Caki2 (cell line): Measurements from ENCODE around the gene PHACTR4. TPM values are rescaled to one million over a fixed set of nuclear protein-coding genes. Genes with fewer than 3 reads are reported as not detected.
"Not testable (repeated sequence)": the region's sequence is repeated elsewhere in the genome, so short reads cannot be mapped to it uniquely, and the experiment has no call there.

Experiments used
- DNase-seq: peaks from one replicate; pipeline ENCODE4 v3.0.0-alpha.2; 2015; ENCODE audit warnings: low read depth
- in situ Hi-C: cut with HindIII; loops from 2 replicates; pipeline ENCODE4 v1.10.0; 2016; ENCODE audit warnings: low sequenced_read_pairs, low pct_unique_long_range_greater_than_20kb, mixed read lengths
- total RNA-seq: library from RNA; depleted of rRNA; stranded (reverse); fragments of >200 nt; shearing (Covaris generic); gene quantifications from 2 replicates; pipeline ENCODE4 v1.2.3, GENCODE V29; 2014; ENCODE audit warnings: low replicate concordance

The PHACTR4 gene
- total RNA-seq, 1 experiment from 2014 or later: 4.2 TPM

GRCh38 chr1:28510273-28510969 is 140.9 kb downstream of the PHACTR4 start:
- in situ Hi-C loops: no loop called here
- peak; percentile 54 for DNase-seq

DNA sequence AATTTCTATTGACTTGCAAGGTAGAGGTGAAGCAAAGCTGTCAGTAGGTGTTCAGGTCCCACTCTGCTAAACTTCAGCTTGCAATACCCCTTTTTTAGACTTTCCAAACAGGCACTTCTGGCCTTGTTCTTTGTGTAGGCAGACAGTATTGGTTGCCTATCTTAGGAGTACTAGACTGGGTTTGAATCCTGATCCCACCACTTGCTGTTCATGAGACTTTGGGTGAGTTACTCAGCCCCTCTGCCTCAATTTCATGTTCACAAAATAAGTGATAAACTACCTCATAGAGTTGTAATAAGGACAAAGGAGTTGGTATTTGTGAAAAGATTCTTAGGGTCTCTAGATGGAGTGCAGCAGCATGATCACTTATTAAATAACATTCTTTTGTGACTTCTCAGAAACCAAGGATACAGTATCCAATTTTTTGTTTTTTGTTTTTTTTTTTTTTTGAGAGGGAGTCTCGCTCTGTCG is 141.5 kb downstream of the PHACTR4 start:
- in situ Hi-C loops: no loop called here
- DNase-seq: no peak

DNA sequence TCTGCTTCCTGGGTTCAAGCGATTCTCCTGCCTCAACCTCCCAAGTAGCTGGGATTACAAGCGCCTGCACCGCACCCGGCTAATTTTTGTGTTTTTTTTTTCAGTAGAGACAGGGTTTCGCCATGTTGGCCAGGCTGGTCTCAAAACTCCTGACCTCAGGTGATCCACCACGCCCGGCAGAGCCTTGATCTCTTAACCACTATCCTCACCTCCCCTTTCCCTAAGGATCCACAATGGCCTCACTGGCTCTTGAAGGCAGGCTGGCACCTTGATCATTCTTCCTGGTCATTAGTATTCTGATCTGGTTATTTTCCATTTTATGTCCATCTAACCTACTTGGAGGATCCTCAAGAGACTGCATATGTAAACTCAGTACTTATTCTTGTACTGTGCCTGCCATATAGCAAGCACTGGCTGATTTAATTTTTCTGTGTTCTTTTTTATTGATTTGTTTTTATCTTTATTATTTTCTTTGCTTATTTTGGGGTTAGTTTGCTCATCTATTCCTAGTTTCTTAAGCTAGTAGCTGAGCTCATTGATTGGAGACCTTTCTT is 142.6 kb downstream of the PHACTR4 start:
- in situ Hi-C loops: no loop called here

GRCh38 chr1:28514445-28514933 is 144.9 kb downstream of the PHACTR4 start:
- DNase-seq, in situ Hi-C loops: not testable (repeated sequence)

More for the DNA sequence above, 142.6 kb downstream of the PHACTR4 start:
- peak; percentile 31 for DNase-seq

DNA sequence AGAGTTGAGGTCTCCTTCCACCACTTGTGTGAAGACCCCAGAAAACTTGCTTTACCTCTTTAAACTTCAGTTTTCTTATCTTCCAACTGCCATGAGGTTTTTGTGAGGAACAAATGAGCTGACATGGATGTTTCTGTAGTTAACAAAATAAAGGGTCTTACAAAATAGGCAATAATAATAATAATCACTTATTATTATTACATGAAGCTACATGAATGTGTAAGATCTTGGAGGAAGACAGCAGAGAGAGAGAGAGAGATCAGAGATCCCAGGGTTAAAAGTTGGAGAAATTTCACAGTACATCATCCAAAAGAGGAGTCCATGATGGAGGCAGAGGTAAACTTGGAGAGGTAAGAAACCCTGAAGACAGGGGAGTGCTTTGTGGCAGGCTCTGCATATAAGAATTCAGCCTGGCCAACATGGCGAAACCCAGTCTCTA is 147.0 kb downstream of the PHACTR4 start:
- in situ Hi-C loops: no loop called here

DNA sequence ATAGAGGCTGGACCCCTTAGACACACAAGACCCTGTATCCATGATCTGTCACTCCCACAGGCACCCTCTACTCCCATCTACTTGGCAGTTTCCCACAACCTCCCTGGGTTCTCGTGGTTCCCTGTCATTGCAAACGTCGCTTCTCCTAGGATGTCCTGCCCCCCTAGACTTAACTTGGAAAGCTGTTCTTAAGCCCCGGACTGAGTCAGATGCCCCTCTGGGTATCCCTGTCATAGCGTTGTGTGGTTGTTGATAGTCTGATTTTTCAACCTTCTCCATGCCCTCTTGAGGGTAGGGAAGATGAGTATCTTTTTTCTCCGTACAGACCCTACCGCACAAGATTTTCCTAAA is 148.1 kb downstream of the PHACTR4 start:
- in situ Hi-C loops: no loop called here
- DNase-seq: no peak

More for the DNA sequence above, 147.0 kb downstream of the PHACTR4 start:
- DNase-seq: no peak

DNA sequence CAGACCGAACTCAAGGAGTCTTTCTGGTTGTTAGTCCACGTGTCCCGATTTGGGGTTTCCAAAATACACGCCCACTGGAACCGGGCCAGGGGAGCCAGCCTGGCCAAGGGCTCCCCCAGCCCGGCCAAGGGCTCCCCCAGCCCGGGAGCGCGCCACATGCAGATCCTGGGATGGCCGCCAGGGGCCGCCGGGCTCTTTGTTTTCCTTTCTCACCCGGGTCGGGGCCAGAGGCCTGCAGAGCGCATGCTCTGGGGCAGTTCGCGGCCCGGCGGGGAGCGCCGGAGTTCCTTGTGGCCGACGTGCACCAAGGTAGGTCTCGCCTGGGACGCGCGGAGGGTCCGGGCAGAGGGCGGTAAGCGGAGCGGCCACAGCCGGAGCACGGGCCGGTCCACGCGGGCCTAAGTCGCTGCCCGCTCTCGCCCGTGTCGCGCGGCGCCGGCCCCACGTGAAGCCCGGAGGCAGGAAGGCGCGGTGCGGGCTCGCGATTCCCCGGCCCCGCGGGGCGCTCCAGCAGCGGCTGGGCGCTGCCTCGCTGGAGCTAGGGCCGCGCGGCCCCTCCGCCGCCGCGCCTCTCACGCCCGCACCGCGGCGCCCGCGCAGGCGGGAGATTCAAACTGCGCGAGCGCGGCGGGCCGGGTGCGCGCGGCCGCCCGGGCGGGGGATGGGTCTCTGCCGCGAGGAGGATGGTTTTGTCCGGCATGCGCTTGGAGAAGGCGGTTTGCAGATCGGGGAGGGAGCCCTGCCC is 148.6 kb downstream of the PHACTR4 start:
- peak; percentile 87 for DNase-seq
- in situ Hi-C loops: no loop called here

DNA sequence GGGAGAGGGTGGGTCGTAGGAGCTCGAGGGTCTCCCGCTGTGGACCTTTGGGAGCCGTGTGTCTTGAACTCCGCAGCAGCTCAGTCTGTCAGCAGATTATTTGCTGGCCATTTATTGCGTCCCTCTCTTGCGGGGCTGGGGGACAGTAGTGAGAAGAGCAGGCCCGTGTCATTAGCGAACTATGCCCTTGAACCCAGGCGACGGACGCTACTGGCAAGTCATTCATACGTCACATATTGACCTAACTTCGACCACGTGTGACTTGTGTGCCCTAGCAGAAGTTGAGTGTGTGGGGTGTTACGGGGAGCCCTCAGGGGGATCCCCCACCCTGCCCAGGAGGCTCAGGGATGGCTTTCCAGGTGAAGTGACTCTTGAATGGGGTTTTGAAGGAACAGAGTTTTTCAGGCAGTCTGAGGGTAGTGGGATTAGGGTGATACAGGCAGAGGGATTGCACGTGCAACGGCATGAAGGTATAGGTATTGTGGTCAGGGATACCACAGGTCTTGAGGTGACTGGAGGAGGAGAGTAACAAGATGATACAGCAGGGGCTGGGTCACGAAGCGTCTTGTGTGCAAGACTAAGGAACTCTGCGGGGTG is 149.3 kb downstream of the PHACTR4 start:
- in situ Hi-C loops: no loop called here
- DNase-seq: peak; percentile 48

DNA sequence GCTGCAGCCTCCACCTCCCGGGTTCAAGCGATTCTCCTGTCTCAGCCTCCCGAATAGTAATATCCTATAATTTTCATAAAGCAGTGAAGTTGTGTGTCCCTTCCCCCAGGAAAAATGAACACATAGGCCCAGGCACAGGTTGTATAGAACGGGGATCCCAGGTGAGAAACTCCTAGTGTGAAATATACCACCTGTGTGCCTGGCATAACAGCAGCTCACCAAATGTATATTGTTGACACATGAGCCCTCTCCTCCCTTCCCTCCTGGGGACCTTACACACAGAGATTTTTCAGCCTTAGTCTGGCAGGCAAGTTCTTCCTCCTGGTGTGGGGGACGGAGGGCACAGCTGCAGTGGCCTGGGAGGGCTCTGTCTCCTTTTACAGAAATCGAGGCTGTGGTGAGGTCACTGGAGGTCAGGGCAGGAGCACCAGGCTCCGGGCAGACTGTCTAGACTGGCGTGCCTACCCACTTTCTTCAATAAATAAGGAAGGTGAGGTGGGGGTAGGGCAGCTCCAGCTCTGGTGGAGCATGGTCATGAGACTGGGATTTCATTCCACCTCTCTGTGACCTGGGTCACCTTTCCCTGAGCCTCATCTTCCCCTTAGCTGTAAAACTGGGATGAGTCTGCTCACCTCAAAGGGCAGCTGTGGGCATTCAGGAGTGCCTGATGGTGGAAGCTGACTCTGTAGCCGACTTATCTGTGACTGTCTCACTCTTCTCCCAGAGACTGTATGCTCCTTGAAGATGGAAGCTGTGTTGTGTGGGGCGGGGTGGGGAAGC is 150.6 kb downstream of the PHACTR4 start:
- in situ Hi-C loops: no loop called here
- peak; percentile 57 for DNase-seq

GRCh38 chr1:28520796-28521195 is 151.3 kb downstream of the PHACTR4 start:
- DNase-seq, in situ Hi-C loops: not testable (repeated sequence)

GRCh38 chr1:28521502-28522164 is 152.1 kb downstream of the PHACTR4 start:
- DNase-seq: no peak
- in situ Hi-C loops: no loop called here

DNA sequence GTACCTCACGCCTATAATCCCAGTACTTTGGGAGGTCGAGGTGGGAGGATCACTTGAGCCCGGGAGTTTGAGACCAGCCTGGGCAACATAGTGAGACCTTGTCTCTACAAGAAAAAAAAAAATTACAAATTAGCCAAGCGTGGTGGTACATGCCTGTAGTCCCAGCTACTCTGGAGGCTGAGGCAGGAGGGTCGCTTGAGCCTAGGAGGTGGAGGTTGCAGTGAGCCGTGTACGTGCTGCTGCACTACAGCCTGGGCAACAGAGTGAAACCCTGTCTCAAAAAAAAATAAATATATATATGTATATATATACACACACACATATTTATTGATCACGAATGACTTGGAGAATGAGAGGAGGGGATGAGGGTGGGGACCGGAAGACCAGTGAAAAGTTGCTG is 153.0 kb downstream of the PHACTR4 start:
- DNase-seq, in situ Hi-C loops: not testable (repeated sequence)

DNA sequence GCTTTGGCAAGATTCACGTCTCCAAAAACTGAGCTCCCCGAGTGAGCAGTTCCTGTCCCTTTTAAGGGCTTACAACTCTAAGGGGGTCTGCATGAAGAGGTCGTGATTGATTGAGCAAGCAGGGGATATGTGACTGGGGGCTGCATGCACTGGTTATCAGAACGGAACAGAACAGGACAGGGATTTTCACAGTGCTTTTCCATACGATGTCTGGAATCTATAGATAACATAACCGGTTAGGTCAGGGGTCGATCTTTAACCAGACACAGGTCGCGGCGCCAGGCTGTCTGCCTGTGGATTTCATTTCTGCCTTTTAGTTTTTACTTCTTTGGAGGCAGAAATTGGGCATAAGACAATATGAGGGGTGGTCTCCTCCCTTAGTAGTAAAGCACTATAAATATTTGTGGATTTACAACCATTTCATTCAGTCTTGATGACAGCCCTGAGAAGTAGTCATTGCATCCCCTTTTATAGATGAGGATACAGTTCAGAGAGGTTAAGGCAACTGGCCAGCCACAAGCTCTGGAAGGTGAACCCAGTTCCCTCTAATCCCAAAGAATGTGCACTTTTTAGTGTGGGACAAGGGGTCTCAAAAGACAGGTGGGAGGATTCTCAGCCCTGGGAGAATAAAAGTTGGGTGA is 155.6 kb downstream of the PHACTR4 start:
- DNase-seq, in situ Hi-C loops: not testable (repeated sequence)

GRCh38 chr1:28526886-28527285 is 157.3 kb downstream of the PHACTR4 start:
- DNase-seq: peak; percentile 64
- in situ Hi-C loops: no loop called here

DNA sequence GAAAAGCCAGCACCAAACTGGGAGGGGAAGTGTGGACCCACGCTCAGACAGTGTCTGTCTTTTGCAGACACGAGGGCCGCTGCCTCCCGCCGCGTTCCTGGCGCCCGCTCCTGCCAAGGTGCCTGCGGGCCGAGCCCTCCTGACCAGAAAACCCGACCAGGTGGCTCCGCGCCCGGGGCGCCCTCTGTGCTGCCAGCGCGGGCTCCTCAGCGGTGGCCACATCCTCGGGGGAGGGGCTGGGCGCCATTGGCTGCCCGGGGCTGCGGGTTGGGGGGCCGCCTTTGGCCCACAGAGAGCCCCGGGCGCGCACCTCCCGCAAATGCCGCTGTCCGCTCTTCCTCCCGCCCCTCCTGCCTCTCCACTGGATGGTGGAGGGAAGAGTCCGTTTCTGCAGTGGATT is 160.9 kb downstream of the PHACTR4 start:
- DNase-seq: no peak
- in situ Hi-C loops: no loop called here

GRCh38 chr1:28534671-28535070 is 165.1 kb downstream of the PHACTR4 start:
- DNase-seq: no peak
- in situ Hi-C loops: no loop called here

GRCh38 chr1:28535180-28535579 is 165.6 kb downstream of the PHACTR4 start:
- in situ Hi-C loops: no loop called here
- DNase-seq: no peak
